Suprapubic skin (tissue), 4 donors: ENCODE measurements around the gene WNT16.

ENCODE experiments used
- CTCF ChIP-seq, 2 donors: fragments of 200-600 bp in 1 of 2; fragments of 450-650 bp in 1 of 2; sonication (generic) in 1 of 2; IDR thresholded peaks; one replicate each; pipeline ENCODE4 v1.5.1; 2016 to 2019; ENCODE audit warnings: antibody characterized with exemption in 2 of 2, mild to moderate bottlenecking in 1 of 2, moderate library complexity in 1 of 2
- EP300 ChIP-seq: sonication (generic); formaldehyde crosslinking; IDR thresholded peaks from one replicate; pipeline ENCODE4 v1.6.1; 2017; ENCODE audit warnings: antibody characterized with exemption
- POLR2AphosphoS5 ChIP-seq, 3 donors: sonication (generic); formaldehyde crosslinking; IDR thresholded peaks; one replicate each; pipeline ENCODE4 v1.6.1; 2017; ENCODE audit warnings: antibody characterized with exemption in 3 of 3

DNA sequence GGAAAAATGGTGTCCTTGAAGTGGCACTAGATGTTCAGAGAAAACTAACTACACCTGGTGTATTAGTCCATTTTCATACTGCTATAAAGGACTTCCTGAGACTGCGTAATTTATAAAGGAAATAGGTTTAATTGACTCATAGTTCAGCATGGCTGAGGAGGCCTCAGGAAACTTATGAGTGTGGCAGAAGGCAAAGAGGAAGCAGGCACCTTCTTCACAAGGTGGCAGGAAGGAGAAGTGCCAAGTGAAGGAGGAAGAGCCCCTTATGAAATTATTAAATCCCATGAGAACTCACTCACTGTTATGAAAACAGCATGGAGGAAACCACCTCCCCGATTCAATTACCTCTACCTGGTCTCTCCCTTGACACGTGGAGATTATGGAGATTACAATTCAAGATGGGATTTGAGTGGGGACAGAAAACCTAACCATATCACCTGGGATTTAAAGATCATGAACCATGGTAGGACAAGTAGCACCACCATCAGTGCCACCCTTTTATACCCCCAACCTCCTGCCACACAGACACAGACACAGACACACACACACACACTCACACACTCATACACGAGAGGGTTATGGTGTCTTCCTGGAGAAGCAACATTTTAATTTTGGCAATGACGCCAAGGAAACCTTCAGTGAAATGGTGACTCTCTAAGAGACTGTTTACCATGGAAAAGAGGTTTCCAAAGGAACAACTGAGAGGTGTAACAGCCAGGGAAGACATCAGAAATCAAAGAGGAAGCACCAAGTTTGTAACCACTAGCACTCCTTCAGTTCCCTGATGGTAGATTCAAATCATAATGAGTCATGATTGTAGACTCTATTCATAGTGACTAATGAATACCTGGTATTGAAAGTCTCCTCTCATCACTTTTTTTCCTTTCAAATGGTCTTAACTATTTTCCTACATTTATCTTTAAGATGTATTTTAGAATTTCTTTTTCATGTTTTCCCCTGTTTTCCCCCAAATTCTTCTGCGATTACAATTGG lies 41.8 kb upstream of the WNT16 start:
- TF ChIP-seq CTCF (IDR thresholded peaks at IDR 0.05) (no peak), EP300 (no peak), POLR2AphosphoS5 (IDR thresholded peaks at IDR 0.05) (no peak)
